HPDE6-E6E7 (cell line): Measurements from ENCODE around the gene TMEM108.

Experiments used
- DNase-seq: peaks from one replicate; pipeline ENCODE4 v3.0.0; 2011; ENCODE audit warnings: missing footprints; ENCODE audit errors: extremely low spot score

The TMEM108 gene

DNA sequence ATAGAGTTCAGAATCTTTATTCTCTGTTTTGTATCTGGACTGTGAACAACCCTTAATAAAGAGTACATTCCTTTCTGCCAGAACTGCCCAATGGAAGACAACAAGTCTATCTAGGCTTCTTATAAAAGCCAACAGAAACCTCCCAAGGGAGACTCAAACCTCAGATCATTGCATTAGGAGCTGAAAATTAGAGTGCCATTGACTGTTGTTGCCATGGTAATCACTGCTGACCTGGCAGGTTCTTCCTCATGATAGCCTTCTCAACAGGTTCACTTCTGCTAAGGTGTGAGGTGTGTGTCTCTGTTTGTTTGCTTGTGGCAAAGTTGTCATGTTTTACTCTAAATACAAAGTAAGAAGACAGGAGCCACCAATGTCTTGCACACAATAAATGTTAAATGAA, 79.2 kb downstream of the TMEM108 start:
- no peak for DNase-seq

DNA sequence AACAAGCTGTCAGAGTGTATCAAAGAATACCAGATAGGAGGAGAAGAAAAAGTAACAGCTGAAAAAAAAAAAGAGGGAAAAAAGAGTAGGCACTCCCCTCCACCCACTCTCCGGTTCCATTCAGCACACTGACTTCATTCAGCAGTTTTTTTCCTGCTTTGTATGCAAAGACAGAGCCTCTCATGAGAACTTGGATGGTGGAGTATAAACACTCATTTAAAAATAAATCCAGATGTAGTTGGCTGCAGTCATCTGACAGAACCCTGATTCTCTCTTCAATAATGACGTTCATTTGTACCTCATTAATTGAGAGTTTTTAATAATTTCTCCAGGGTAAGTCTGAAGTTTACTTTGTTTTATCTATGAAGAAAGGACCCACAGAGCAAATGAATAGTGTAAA, 81.0 kb downstream of the TMEM108 start:
- no peak for DNase-seq

DNA sequence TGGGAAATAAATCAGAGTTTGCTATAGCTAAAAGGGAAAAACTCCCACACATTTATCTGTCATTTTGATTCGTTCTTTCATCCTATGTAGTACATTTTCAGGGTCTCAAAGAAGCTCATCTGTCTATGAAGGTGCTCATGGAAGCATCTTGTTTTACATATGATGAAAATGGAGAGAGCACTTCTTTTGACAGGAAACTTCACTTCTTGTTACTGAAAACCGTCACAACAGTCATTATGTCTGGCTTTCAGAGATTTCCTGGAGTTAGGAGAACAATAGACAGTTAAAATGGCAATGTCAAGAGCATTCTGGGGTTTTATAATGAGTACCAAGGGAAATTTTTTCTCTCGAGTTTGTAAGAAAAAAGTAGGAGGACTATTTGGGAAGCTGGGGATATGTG, 83.3 kb downstream of the TMEM108 start:
- no peak for DNase-seq

DNA sequence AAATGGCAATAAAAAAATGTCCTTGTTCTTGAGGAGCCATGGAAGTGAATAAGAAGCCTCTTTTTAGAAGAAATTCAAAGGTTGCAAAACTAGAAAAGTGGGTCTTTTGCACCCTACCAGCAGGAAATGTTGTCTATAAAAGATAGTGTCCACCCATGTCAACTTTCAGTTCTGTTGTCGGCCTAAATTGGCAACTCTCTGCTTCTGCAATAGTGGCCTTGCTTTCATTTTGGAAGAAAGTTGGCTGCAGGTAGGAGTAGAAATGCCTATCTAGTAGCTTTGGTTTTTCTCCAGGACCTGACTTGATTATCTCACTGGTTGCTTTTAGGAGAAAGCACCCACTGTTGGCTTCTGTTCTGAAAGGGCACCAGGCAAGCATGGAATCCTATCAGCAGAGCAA, 85.4 kb downstream of the TMEM108 start:
- no peak for DNase-seq

DNA sequence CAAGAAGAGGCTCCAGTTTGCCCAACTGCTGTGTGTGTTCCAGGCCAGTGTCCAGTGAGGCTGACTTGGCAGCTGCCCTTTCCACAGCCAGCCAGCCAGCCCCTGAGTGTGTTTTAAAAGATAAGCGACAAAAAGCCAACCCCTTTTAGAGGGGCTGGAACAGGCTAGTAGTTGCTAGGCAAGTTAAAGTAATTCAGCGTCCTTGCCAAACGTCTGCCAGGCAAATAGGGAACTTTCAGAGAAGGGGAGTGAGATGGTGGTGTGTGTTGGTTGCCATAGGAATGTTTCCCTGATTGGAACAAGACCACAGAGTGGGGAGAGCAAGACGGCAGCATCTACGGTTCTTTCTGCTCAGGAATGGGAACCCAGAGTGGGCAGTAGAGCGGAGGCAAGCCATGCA, 86.3 kb downstream of the TMEM108 start:
- no peak for DNase-seq

DNA sequence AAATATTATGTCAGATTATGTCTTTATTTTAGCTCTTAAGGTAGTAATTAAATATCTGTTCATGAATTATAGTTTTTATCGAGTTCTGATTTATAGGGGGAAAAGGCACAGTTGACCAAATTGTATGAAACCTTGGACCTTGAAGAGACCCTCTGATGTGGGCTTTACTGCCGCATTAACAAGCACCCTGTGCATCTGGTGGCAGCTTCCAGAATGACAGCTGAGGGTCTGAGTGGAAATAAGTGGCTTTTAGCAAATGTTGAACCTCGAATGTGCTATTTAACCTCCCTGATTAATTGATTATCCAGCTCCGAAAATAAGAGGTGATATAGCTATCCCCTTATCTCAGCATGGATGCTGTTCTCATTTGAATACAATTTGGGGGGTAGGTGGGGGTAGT, 87.0 kb downstream of the TMEM108 start:
- DNase-seq = no peak

DNA sequence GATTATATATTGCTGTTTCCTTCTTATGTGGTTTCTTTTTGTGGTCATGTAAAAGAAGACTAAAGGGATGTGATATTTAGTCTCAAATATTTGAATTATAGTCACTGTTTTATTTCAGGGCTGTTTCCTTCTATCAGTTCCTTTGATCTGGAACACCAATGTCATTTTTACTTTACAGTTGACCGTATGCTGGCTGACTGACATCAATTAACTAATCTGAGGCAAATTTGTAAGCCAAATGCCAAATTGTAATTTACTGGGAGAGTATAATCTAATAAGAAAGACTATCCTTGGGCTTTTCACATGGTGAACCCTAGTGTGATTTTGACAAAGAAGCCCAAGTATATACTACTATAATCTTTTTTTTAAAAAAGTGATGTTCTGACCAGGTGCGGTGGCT, 87.6 kb downstream of the TMEM108 start:
- no peak for DNase-seq

DNA sequence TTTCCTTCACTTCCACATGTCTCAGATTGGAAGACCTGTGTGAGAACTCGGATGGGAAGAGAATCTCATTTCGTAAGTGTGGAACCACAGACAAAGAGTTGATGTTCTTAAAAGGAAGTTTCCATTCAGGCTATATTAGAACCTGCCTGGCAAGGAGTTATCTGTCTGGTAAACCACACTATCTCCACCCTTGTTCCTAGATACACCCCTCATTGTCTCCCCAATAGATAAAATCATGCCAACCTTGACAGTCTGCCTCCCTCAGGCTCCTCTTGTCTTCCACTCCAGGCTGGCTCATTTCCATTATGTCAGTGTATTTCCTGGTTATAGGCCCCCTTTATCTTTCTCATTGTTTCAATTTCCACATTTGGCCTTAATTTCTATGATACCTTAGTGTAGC, 89.2 kb downstream of the TMEM108 start:
- no peak for DNase-seq

DNA sequence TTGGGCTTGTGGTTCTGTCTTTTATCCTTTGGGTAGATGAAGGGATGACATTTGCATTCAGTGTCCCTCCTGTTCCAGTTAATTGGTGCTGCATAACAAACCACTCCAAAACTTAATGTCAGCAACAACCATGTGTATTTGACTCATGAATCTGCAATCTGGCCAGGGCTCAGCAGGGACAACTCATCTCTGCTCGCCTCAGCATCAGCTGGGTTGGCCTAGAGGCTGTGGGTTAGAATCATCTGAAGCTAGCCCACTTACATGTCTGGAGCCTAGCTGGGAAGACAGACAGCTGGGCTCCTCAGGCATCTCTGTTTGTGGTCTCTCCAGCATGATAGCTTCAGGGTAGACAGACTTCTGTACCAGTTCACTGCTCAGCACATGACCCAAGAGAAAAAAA, 92.0 kb downstream of the TMEM108 start:
- DNase-seq = no peak

DNA sequence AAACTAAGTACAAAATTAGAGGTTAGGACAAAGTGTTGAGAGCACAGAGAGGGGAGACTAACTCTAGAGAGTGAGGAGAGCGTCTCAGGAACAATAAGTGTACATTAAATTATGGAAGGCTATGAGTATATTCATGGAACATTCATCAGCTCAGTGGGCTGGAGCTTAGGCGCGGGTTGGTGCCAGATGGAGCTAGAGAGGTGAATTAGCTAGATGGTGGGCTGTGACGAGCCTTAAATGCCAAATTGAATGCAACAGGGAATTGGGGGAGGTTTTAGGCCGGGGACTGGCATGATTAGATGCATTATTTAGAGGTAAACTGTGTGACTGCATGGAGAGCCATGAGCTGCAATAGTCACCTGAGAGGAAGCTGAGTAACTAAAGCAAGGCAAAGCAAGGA, 97.1 kb downstream of the TMEM108 start:
- no peak for DNase-seq

DNA sequence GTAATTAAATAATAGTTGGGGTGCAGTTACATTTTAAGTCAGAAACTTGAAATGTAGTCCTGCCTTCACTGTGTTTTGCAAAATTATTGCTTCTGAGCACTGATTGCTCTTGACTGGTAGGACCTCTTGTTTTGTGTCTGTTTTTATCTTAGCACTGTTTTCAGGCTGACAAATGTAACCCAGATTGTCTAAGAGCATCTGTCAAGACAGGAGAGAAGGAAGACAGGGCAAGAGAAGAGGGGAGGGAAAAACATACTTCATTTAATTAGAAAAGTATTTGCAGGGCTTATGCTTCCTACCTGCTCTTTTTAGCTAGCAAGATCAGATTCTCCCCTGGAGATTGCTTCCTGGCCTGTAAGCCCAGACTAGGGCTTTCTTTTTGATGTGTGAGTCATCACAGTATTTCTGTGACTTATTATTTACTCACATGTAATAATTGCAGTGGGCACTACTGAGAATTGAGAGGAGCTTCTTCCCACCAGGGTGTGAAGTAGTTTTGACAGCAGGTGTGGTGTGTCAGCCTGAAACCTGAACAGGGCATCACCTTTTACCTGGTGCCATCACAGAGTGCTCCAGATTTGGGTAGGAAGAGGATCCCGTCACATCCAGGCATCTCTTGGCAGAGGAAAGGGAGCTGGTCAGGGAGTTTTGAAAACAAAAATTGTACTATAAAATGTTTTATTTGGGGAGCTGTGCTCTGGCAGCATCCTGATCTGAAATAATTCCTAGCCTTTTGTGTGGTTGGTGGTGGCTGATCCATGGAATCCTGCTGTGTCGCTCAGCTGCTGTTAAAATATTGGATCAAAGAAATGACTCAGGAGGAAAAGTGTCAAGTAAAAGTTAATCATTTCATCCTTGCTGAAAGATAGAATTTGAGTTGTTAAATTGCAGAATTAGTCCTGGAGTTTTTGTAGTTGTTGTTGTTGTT, 98.2 kb downstream of the TMEM108 start:
- no peak for DNase-seq

DNA sequence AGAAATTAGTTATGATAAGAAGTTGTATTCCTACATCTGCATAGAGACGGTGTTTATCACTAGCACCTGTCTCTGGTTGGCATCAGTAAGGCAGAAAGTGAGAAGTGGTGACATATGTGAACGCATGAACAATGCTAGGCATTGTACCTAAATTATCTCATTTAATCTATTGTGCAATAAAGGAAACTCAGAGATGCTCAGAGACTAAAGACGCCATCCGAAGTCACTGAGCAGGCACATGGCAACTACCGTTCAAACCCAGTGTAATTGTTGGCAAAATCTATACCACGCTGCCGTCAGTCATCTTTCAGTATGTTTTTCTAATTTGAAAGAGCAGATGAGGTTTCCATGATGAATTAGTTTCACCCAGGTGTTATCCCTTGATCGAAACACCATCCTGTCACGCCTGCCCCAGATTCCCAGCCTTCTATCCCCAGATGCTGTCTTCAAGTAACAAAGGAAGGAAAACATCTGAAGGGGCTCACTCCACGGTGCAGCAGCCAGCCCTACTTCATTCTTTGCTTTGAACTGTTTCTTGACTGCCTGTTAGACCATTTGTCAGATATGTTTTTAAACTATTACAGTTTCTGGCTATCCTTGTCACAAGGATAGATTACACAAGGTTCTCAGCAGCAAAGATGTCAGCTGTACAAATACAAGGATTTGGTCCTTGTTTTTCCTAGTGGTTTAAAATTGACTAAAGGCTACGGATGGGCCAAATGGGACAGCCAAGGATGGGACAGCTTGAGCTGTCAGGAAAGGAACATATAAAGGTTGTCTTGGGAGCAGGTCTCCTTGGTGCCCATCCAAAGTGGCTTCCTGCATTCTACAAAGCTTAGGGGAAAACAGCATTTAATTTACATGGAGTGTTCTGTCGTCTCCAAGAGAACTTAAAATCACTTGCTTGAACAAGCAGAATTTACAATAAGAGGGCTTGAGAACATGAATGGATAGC, 99.1 kb downstream of the TMEM108 start:
- no peak for DNase-seq

DNA sequence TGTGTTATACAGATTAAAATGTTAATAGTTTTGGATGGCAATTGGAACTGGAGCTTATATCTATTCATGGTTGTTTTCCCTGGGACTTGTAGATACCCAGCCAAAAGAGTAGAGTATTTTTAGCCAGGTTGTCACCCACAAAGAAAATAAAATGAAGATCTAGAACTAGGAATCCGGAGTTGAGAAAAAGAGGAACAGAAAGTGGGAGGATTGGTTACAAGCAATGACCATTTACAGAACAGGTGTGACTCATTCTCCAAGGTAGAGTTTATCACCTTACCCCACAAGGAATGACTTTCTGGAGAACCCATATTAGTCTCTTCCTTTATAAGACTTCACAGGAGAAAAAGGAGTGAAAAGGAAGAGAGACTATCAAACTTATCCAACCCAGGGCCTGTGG, 99.8 kb downstream of the TMEM108 start:
- DNase-seq = no peak

DNA sequence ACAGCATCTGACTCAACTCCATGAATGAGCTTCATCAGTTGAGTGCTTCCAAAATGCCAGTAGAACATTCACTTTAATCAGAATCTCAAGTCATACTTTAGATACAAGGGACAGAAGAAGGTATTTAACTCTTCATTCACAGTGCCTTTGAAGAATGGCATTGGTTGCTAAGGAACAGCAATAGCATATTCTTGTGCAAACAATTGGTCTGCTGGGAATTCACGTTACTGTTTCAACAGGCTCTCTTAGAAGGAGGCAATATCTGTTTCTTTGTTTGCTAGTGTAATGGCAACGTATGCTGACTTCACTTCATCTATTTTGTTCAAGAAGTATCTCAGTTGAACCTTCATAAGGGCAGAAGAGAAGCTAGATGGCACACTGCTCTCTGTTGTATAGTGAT, 113.9 kb downstream of the TMEM108 start:
- no peak for DNase-seq

DNA sequence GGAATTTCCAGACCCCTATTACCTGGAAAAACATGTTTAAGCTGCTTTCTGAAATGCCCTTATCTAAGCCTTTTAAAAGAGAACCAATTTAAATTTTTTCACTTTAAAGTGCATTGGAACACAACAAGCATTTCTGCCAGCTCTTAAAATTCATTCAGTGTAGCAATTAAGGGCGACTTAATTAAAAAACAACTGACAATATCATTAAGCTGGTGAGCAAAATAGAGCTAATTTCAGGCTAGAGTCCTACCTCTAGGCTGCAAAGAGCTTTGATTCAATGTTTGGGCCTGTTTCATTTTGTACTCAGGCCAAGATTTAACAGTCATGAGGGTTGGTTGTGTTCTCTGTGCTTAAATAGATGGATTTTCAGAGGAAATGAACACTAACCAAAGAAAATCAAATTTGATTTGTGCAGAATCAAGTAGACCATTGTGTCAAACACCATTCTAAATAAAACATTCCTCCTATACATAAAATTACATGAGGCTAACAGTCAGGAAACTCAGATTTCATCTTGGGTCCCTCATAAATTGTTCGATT, 114.6 kb downstream of the TMEM108 start:
- DNase-seq = no peak

DNA sequence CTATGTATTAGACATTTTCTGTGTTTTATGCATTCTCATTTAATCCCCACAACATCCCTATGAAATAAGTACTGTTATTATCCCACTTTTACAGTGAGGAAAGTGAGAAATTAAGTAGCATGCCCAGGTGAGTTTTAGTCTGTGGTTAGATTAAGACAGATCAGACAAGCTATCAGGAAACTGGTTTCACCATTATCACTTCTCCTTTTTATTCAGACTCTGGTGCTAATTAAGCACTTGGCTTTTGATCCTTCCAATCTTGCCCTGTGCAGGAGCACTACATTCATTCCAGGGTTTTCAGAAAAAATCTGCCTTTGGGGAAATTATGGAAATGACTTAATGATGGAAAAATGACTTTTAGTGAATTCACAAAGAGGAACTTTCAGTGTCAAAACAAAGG, 115.2 kb downstream of the TMEM108 start:
- no peak for DNase-seq

DNA sequence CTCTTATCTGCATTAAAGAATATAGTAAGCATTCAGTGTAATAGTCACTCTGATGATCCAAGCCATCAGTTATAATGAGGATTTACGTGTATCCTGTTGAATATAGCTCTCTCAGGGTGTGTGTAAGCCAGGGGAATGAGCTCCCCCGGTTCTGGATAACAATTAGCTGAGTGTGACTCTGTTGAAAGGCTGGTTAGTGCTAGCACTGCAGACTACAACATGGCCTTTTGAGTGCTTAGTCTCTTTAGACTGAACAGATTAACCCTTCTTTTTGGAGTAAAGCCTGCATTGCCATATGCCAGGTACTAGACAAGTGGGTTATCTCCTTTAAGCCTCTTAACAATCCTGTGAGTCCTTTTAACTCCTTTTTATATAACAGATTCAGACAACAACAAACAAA, 119.5 kb downstream of the TMEM108 start:
- DNase-seq = no peak

DNA sequence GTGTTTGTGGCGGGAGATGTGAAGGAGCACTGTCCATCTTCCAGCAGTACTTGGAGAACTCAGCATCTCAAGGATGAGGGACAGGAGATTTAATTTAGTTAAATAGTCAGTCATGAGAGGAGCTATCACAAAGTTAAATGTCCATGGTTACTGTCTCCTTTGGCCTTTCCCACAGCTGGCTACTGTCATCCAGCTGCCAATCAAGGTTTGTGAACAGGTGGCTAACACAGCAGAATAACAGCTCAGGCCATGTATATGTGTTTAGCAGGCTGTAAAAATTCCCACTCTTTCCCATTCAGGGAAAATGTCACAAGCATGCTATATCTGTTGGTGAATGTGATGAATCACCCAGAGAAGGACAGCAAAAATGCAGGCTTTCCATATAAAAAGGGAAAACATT, 120.5 kb downstream of the TMEM108 start:
- DNase-seq = no peak

DNA sequence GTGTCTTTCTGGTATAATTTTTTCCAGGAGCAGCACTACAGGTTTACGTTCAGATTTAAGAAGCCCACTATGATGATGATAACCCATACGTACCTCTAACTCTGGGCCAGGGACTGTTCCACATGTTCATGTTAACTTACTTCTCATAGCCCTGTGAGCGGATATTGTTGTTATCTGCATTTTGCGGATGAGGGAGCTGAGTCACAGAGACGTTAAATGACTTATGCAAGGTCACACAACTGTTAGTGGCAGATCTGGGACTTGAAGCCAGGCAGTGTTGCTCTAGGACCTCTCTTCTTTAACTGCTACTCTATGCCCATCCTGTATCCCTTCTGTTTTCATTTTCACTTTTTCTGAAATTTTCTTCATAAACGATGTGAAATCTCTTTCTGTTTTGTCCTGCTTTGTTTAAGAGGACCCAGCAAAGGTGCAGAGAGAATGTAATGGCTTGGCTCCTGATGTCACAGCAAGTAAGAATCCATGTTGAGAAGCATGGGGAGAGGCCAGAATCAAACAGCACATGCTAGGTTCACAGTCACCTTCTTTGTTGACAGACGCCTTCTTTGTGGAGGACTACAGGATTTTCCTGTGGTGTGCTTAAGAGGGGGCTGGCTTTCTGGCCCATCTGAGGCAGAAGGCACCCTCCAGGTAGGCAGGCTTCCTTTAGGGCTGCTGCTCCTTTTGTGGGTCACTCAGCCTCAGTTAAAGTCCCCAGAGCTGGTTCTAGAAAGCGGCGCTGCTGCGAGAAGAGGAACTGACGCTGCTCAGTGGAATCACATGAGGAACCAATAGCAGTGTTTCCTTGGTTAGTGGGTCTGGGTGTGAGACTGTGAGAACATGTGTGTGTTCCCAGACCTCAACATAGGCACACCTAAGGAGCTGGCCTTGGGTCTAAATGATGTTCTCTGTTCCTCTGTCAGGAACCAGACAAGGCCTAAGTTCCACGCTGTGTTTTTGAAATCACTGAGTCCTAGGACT, 121.6 kb downstream of the TMEM108 start:
- no peak for DNase-seq

DNA sequence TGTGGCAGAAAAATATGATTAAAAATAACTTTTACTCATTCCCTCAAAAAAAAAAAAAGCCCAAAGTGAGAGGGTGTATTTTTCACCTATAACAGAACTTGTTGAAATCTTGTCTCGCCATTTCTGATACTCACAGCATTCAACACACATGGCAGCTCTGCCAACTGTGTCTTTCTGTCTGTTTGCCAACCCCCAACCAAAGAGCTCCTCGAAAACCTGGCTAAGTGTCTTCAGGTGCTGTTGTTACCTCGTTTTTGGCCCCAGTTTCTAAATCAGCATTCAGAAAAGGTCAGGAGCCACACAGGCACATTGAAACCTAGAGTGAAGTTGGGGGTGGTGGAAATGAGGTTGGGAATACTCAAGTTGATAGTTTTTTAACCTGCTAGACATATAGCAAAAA, 123.5 kb downstream of the TMEM108 start:
- no peak for DNase-seq

DNA sequence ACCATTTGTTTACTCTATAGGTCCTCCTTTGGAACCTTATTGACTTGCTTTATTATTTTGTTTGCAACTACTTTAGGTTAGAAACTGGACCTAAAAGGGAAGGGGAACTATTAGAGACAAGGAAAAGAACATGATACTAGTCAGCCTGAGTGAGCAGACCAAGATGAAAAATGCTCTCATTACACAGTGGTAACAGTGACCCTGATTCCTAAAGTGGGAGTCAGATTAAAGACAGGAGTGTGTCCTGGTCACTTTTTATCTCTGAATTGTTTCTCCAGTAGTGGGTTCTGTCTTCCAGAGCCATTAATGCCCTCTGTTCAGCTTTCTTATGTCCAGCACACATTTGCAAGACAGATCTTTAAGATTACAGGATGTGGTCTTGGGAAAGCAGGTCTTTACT, 124.1 kb downstream of the TMEM108 start:
- no peak for DNase-seq
